Kidney (tissue), 14 donors: ENCODE data around the gene ANKH. TPM values are rescaled to one million over a fixed set of nuclear protein-coding genes. Genes with fewer than 3 reads are reported as not detected.

Experiments
- DNase-seq, 5 donors: peaks; one replicate each; pipeline ENCODE4 v3.0.0-alpha.2; 2013 to 2020
- FAIRE-seq: peaks from 2 replicates; lab custom pipeline; 2012; peaks lifted over from hg19 to GRCh38; lab: Jason Lieb, UNC
- H3K27ac ChIP-seq, 2 donors: one replicate each; pipeline ENCODE4 v1.7.0; 2013; ENCODE audit warnings: low read depth in 2 of 2, low read length in 2 of 2, inconsistent platforms in 1 of 2
- H3K27me3 ChIP-seq: one replicate; pipeline ENCODE4 v1.7.1; 2013; ENCODE audit warnings: low read length, inconsistent platforms; ENCODE audit not compliant: control insufficient read depth, insufficient read depth
- H3K36me3 ChIP-seq, 3 donors: one replicate each; pipeline versions ENCODE4 v1.7.0 to v1.7.1; 2013; ENCODE audit warnings: low read length in 3 of 3, control low read depth in 1 of 3, inconsistent platforms in 1 of 3; ENCODE audit not compliant: insufficient read depth in 3 of 3, control insufficient read depth in 2 of 3
- H3K4me1 ChIP-seq, 3 donors: one replicate each; pipeline versions ENCODE4 v1.7.0 to v1.7.1; 2013; ENCODE audit warnings: low read length in 3 of 3, inconsistent platforms in 1 of 3, low read depth in 1 of 3; ENCODE audit not compliant: control insufficient read depth in 2 of 3, insufficient read depth in 2 of 3
- H3K4me3 ChIP-seq, 3 donors: one replicate each; pipeline versions ENCODE4 v1.7.0 to v1.8.1; 2013; ENCODE audit warnings: low read length in 3 of 3, control low read depth in 1 of 3, inconsistent platforms in 1 of 3
- H3K9ac ChIP-seq, 3 donors: one replicate each; pipeline versions ENCODE4 v1.7.0 to v1.7.1; 2013; ENCODE audit warnings: low read length in 3 of 3, control low read depth in 1 of 3, inconsistent platforms in 1 of 3
- H3K9me3 ChIP-seq, 3 donors: one replicate each; pipeline versions ENCODE4 v1.7.0 to v1.7.1; 2013; ENCODE audit warnings: low read length in 3 of 3, control low read depth in 1 of 3, inconsistent platforms in 1 of 3; ENCODE audit not compliant: control insufficient read depth in 2 of 3, insufficient read depth in 1 of 3
- intact Hi-C: fragments of 100-400 bp; cut with DNase I; formaldehyde crosslinking; loops from one replicate; pipeline ENCODE4 v1.11.1; 2022
- polyA plus RNA-seq: library from polyadenylated mRNA; stranded (reverse); fragments of 350-450 nt; fragmentation: Illumina TruSeq; extraction: RNeasy Lipid Tissue Mini Kit (QIAGEN cat#74804); gene quantifications from one replicate; pipeline ENCODE4 v1.2.3, GENCODE V29; 2014; ENCODE audit warnings: low read depth, low replicate concordance; ENCODE audit not compliant: insufficient read depth
- total RNA-seq: library from RNA; stranded (reverse); fragmentation: NEBNext Ultra II Directional; extraction: Animal tissue kit (Norgen Biotek cat#: 25700); gene quantifications from one replicate; pipeline ENCODE4 v1.2.1, GENCODE V29; 2021
- TF ChIP-seq, protein P1 (sequence below): IDR thresholded peaks from 3 replicates; pipeline ENCODE4 v1.5.1; 2012; ENCODE audit warnings: mild to moderate bottlenecking, moderate library complexity, borderline replicate concordance; ENCODE audit not compliant: insufficient read depth; ENCODE audit errors: extremely low read depth
- donor health status: control.
- donor health status: control.
- donor health status: control.
- donor health status: control.
- donor health status: control.
- donor health status: DM: yes; HTN: yes; CAD: no.
- donor health status: Normal renal cell carcinoma (clear cell type).

The ANKH gene
- total and polyA plus RNA-seq, 2 donors from 2014 or later = 19.0 to 44.6 TPM

DNA sequence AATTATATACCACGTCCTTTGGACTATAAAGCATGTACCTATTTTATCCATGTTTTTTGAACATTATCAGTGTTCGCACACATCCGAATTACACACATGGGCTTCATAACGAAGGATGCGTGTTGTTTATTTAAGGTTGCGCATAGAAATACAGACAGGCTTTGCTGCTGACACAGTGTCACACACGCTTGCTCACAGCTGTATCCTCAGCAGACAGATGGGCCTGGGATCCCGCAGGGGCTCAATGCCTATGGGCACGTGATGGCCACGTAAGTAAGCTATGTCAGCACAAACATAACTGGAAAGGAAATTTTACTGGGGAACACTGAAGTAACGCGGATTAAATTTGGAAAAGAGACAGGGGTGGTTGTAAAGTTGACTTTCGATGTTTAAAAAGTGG lies 130.4 kb downstream of the ANKH start:
- Histone ChIP-seq H3K4me3 (no peak overlapping the region), H3K36me3 (peaks cover 0 to 11% (median 5%) of the 10 kb centered on the region in 3 donors), H3K4me1 (no peaks in the 10 kb centered on the region), H3K27ac (no peak overlapping the region), H3K9ac (no peak overlapping the region), H3K27me3 (no peaks in the 10 kb centered on the region), H3K9me3 (no peaks in the 10 kb centered on the region)
- no peak for DNase-seq
- intact Hi-C loops = no loop called here
- FAIRE-seq = no peak
- TF ChIP-seq, protein P1, sequence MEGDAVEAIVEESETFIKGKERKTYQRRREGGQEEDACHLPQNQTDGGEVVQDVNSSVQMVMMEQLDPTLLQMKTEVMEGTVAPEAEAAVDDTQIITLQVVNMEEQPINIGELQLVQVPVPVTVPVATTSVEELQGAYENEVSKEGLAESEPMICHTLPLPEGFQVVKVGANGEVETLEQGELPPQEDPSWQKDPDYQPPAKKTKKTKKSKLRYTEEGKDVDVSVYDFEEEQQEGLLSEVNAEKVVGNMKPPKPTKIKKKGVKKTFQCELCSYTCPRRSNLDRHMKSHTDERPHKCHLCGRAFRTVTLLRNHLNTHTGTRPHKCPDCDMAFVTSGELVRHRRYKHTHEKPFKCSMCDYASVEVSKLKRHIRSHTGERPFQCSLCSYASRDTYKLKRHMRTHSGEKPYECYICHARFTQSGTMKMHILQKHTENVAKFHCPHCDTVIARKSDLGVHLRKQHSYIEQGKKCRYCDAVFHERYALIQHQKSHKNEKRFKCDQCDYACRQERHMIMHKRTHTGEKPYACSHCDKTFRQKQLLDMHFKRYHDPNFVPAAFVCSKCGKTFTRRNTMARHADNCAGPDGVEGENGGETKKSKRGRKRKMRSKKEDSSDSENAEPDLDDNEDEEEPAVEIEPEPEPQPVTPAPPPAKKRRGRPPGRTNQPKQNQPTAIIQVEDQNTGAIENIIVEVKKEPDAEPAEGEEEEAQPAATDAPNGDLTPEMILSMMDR = no peak

DNA sequence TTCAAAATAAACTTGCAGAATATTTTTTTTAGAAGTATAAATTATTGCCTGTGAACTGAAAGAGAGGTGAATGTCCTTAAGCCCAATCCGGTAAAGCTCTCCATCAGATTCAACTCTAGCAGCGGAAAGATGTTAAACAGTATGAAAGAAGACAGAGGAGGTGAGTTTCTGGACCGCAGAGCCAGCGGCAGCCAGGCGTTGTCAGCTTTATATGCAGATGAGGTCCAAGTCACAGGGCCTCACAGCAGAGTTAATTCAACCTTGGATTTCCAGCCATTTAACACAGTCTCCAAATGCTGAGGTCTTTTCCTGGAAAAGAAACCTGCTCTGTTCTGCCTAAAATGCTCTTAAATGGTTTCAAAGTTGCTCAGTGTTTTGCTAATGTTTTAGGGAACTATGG lies 131.6 kb downstream of the ANKH start:
- Histone ChIP-seq H3K9me3 (no peaks in the 10 kb centered on the region), H3K4me1 (no peaks in the 10 kb centered on the region), H3K9ac (no peak overlapping the region), H3K27me3 (no peaks in the 10 kb centered on the region), H3K4me3 (no peak overlapping the region), H3K36me3 (peaks cover 0 to 8% (median 0%) of the 10 kb centered on the region in 3 donors), H3K27ac (no peak overlapping the region)
- TF ChIP-seq, protein P1 = no peak
- intact Hi-C loops = no loop called here
- no peak for FAIRE-seq
- DNase-seq = no peak

DNA sequence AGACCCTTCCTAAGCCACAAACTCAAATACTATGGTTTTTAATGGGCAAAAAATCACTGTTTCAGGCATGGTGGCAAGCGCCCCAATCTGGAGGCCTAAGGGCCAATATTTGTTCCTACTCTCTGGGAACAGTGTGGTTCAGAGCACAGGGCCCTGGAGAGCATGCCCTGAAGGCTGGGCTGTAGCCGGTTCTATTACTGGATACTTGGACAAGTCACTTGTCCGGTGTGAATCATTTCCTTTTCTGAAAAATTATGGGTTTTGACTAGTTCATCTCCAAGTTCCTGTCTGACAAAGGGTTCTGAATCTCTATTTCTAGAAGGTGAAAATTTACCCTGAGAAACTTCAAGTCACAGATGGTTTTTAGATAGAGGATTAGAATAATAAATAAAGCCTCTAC lies 132.0 kb downstream of the ANKH start:
- peaks cover 0 to 8% (median 0%) of the 10 kb centered on the region in 3 donors for H3K36me3 ChIP-seq
- H3K4me1 ChIP-seq = no peaks in the 10 kb centered on the region
- no peaks in the 10 kb centered on the region for H3K9me3 ChIP-seq
- no peak overlapping the region for H3K27ac ChIP-seq
- no peak overlapping the region for H3K9ac ChIP-seq
- H3K4me3 ChIP-seq = no peak overlapping the region
- TF ChIP-seq, protein P1 = no peak
- no peak for DNase-seq
- FAIRE-seq = no peak
- no peaks in the 10 kb centered on the region for H3K27me3 ChIP-seq
- intact Hi-C loops = no loop called here

DNA sequence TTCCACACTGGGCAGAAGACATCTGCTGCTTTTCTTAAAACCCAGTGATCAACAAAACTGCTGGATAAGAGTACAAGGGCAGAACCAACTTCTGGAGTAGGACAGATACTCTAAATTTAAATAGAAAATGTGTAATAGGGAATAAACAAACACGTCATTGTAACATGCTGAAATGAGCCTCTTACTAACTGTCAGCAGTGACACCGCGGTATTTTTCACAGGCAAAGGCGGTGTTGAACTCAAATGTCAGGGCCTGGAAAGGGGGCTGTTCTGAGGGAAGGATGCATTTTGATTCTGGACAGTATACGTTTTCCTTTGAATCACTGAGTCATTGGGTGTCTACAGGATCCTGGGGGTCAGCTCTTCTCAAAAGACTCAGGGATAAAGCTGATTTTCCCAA lies 133.5 kb downstream of the ANKH start:
- no peak for FAIRE-seq
- Histone ChIP-seq H3K4me3 (no peak overlapping the region), H3K27ac (no peak overlapping the region), H3K9me3 (no peaks in the 10 kb centered on the region), H3K27me3 (no peaks in the 10 kb centered on the region), H3K9ac (no peak overlapping the region), H3K4me1 (no peaks in the 10 kb centered on the region), H3K36me3 (peaks cover 0 to 5% (median 0%) of the 10 kb centered on the region in 3 donors)
- no peak for DNase-seq
- intact Hi-C loops = no loop called here
- TF ChIP-seq, protein P1 = no peak
